ENCODE results near the gene C22orf23. TPM values are rescaled to one million over a fixed set of nuclear protein-coding genes. Genes with fewer than 3 reads are reported as not detected.
A peak's percentile ranks its signal among the peaks of the same experiment; 100 is the strongest.

Gene C22orf23
- total and polyA plus RNA-seq, 10 of the 15 experiments (the other 5 are each of a cell fraction or from before 2014, with no cell fraction given): 0.04 to 0.38 (median 0.11) TPM; not detected in 5

DNA sequence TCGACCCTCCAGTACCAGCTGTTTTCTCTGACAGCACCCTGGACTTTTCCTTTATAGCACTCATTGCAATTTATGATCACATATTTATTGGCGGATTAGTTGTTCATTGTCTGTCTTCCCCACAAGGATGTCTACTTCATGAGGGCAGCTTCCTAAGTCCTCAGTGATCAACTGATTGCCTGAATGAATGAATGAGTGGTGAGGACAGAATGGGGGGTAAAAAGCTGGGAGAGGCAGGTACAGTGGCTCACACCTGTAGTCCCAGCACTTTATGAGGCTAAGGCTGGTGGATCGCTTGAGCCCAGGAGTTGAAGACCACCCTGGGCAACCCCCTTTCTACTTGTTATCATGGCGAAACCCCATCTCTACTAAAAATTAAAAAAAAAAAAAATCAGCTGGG is 42.1 kb upstream of the C22orf23 start:
- no peak overlapping the region for H2AFZ ChIP-seq (ENCODE audit: control insufficient read depth, low read depth, low read length)
- in situ Hi-C loops (cut with MboI): no loop called here
- no peaks in the 10 kb centered on the region; a peak in 1 of 4 replicates for H3K27me3 ChIP-seq (replicated peaks in 1 of 2; ENCODE audit: control insufficient read depth in 2 of 2, insufficient read depth in 2 of 2, low read length in 1 of 2)
- no peaks in the 10 kb centered on the region for H3K9me3 ChIP-seq (replicated peaks; ENCODE audit: control insufficient read depth, insufficient read depth, low read length)
- intact Hi-C loops (cut with micrococcal nuclease; ENCODE audit: unreplicated experiment): no loop called here
- ATAC-seq (no peak), DNase-seq (ENCODE audit: low read depth, low spot score) (no peak), FAIRE-seq (no peak)
- POLR2A ChIA-PET: no interaction called here
- no peaks in the 10 kb centered on the region for H3K36me3 ChIP-seq (ENCODE audit: control insufficient read depth in 2 of 2, insufficient read depth in 2 of 2, low read length in 1 of 2)
- CTCF ChIA-PET: interaction anchor here (0.8 to 2.6 kb wide), 5 partner anchors 14 to 57 kb away, joined by 3 to 10 read pairs (median 4); no protein-coding TSS in a partner anchor
- H3K4me2 ChIP-seq (ENCODE audit: control insufficient read depth, insufficient read depth): no peak overlapping the region
- H4K20me1 ChIP-seq (ENCODE audit: control insufficient read depth, insufficient read depth): no peaks in the 10 kb centered on the region
- no TSS peak for BruUV-seq (replicated peaks)
- H3K79me2 ChIP-seq (ENCODE audit: control insufficient read depth, insufficient read depth, low read length): no peaks in the 10 kb centered on the region
- H3K4me1 ChIP-seq (ENCODE audit: control insufficient read depth, insufficient read depth, low read length): no peaks in the 10 kb centered on the region
- WGBS (ENCODE audit: insufficient coverage, insufficient replicate concordance, low lambda C conversion rate, missing lambda C conversion rate): 52% methylated on average over 4 of the region's 4 CpGs
- RAD21 ChIA-PET (ENCODE audit: unreplicated experiment): interaction anchor here (0.9 to 1.3 kb wide), 2 partner anchors 56 to 57 kb away, joined by 3 to 4 read pairs; no protein-coding TSS in a partner anchor
- H3K27ac ChIP-seq (ENCODE audit: control insufficient read depth, insufficient read depth): no peak overlapping the region
- no peak overlapping the region for H3K4me3 ChIP-seq
- SMC1A ChIA-PET (ENCODE audit: uncharacterized antibody, unreplicated experiment): interaction anchor here (0.6 to 2.2 kb wide), 3 partner anchors 39 to 593 kb away, joined by 3 to 7 read pairs (median 3); no protein-coding TSS in a partner anchor
- H3K9ac ChIP-seq (ENCODE audit: control insufficient read depth, insufficient read depth, low read length): no peak overlapping the region
- TF ChIP-seq HDAC2 (IDR thresholded peaks at IDR 0.05): no peak
- TF ChIP-seq ZNF24 (IDR thresholded peaks at IDR 0.05): 0 out of 2 replicates have a peak, but pooled peaks have one; percentile 60

DNA sequence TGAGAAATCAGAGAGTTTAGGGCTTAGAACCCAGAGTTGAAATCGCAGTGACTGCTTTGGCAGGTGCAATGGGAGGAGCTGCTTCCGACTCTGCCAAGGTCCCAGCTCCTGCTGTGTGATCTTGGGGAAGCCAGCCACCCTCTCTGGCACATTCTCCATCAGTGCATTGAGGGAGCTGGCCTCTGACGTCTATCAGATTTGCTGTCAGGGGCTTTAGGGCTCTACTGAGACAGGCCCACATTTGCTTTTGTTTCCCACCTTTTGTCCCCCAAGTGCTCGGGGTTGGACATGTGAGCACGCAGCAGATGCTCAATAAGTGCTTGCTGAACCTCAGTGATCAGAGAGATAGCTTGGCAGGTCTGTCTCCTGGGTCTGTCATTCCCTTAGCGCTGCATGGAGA is 41.6 kb upstream of the C22orf23 start:
- DNase-seq (ENCODE audit: low read depth, low spot score): no peak
- Histone ChIP-seq H2AFZ (ENCODE audit: control insufficient read depth, low read depth, low read length) (no peak overlapping the region), H3K27me3 (replicated peaks in 1 of 2; ENCODE audit: control insufficient read depth in 2 of 2, insufficient read depth in 2 of 2, low read length in 1 of 2) (no peaks in the 10 kb centered on the region; a peak in 1 of 4 replicates), H3K27ac (ENCODE audit: control insufficient read depth, insufficient read depth) (no peak overlapping the region), H3K79me2 (ENCODE audit: control insufficient read depth, insufficient read depth, low read length) (no peaks in the 10 kb centered on the region), H3K4me2 (ENCODE audit: control insufficient read depth, insufficient read depth) (no peak overlapping the region), H4K20me1 (ENCODE audit: control insufficient read depth, insufficient read depth) (no peaks in the 10 kb centered on the region), H3K36me3 (ENCODE audit: control insufficient read depth in 2 of 2, insufficient read depth in 2 of 2, low read length in 1 of 2) (no peaks in the 10 kb centered on the region), H3K9me3 (replicated peaks; ENCODE audit: control insufficient read depth, insufficient read depth, low read length) (no peaks in the 10 kb centered on the region), H3K9ac (ENCODE audit: control insufficient read depth, insufficient read depth, low read length) (no peak overlapping the region), H3K4me3 (no peak overlapping the region), H3K4me1 (ENCODE audit: control insufficient read depth, insufficient read depth, low read length) (no peaks in the 10 kb centered on the region)
- BruUV-seq (replicated peaks): no TSS peak
- no peak for FAIRE-seq
- POLR2A ChIA-PET: no interaction called here
- TF ChIP-seq KDM1A (IDR thresholded peaks at IDR 0.05; ENCODE audit: borderline replicate concordance) (no peak), ZBTB33 (IDR thresholded peaks at IDR 0.05) (no peak), FOXK2 (IDR thresholded peaks at IDR 0.05) (no peak)
- no peak for ATAC-seq
- intact Hi-C loops (cut with micrococcal nuclease; ENCODE audit: unreplicated experiment): no loop called here
- CTCF ChIA-PET: interaction anchor here (0.8 to 2.6 kb wide), 3 partner anchors 14 to 57 kb away, joined by 3 to 10 read pairs (median 4); no protein-coding TSS in a partner anchor
- in situ Hi-C loops (cut with MboI): no loop called here
- SMC1A ChIA-PET (ENCODE audit: uncharacterized antibody, unreplicated experiment): no interaction called here
- WGBS (ENCODE audit: insufficient coverage, insufficient replicate concordance, low lambda C conversion rate, missing lambda C conversion rate): 27% methylated on average over 6 of the region's 6 CpGs
- RAD21 ChIA-PET (ENCODE audit: unreplicated experiment): interaction anchor here (1.3 kb wide), 1 partner anchor 57 kb away, joined by 4 read pairs; no protein-coding TSS in a partner anchor

Data from GM12878 (cell line).